ENCODE data around the gene KLHL8. TPM values are rescaled to one million over a fixed set of nuclear protein-coding genes. Genes with fewer than 3 reads are reported as not detected.

KLHL8 gene
- total RNA-seq, 2 donors from 2014 or later = 4.3 to 11.2 TPM

- Mint-ChIP-seq H3K27me3 (ENCODE audit: insufficient read depth) (no peaks in the 10 kb centered on the region), H3K9me3 (no peaks in the 10 kb centered on the region), H3K4me3 (no peak overlapping the region), H3K36me3 (ENCODE audit: low read depth) (peaks cover 74% of the 10 kb centered on the region), H3K27ac (peak overlapping the region; percentile 26), H3K4me1 (peaks cover 28% of the 10 kb centered on the region)
- DNase-seq = no peak
- Histone ChIP-seq H3K36me3 (ENCODE audit: control insufficient read depth, insufficient read depth, low read length) (peaks cover 92% of the 10 kb centered on the region), H3K27ac (ENCODE audit: low read depth, low read length) (no peak overlapping the region), H3K4me3 (ENCODE audit: low read length) (no peak overlapping the region), H3K27me3 (ENCODE audit: control insufficient read depth, insufficient read depth, low read length, poor library complexity, severe bottlenecking) (no peaks in the 10 kb centered on the region), H3K4me1 (ENCODE audit: control insufficient read depth, insufficient read depth, low read length) (no peaks in the 10 kb centered on the region), H3K9ac (ENCODE audit: extremely low read depth, low read length, poor library complexity, severe bottlenecking) (no peak overlapping the region), H3K9me3 (ENCODE audit: control insufficient read depth, low read length) (no peaks in the 10 kb centered on the region)
- no peak for TF ChIP-seq CTCF (conservative IDR thresholded peaks at IDR 0.05)
- WGBS, 2 experiments (ENCODE audit: insufficient coverage in 1 of 2, insufficient read length in 1 of 2) = 90 to 96% methylated on average over 1 to 4 of the region's 4 CpGs
Measured at GRCh38 chr4:87120010-87120409, 100.4 kb downstream of the KLHL8 start.

- Histone ChIP-seq H3K4me1 (ENCODE audit: control insufficient read depth, insufficient read depth, low read length) (no peaks in the 10 kb centered on the region), H3K27ac (ENCODE audit: low read depth, low read length) (no peak overlapping the region), H3K4me3 (ENCODE audit: low read length) (no peak overlapping the region), H3K9ac (ENCODE audit: extremely low read depth, low read length, poor library complexity, severe bottlenecking) (no peak overlapping the region), H3K9me3 (ENCODE audit: control insufficient read depth, low read length) (no peaks in the 10 kb centered on the region), H3K27me3 (ENCODE audit: control insufficient read depth, insufficient read depth, low read length, poor library complexity, severe bottlenecking) (no peaks in the 10 kb centered on the region), H3K36me3 (ENCODE audit: control insufficient read depth, insufficient read depth, low read length) (peaks cover 88% of the 10 kb centered on the region)
- Mint-ChIP-seq H3K27ac (no peak overlapping the region), H3K27me3 (ENCODE audit: insufficient read depth) (no peaks in the 10 kb centered on the region), H3K9me3 (no peaks in the 10 kb centered on the region), H3K4me1 (peaks cover 28% of the 10 kb centered on the region), H3K36me3 (ENCODE audit: low read depth) (peaks cover 75% of the 10 kb centered on the region), H3K4me3 (no peak overlapping the region)
- TF ChIP-seq CTCF (conservative IDR thresholded peaks at IDR 0.05) = no peak
- 91% methylated on average over 2 of the region's 2 CpGs; no CpG with 5 or more reads in 1 of the 2 experiments for WGBS, 2 experiments (ENCODE audit: insufficient coverage in 1 of 2, insufficient read length in 1 of 2)
- DNase-seq = peak; percentile 63
Measured at GRCh38 chr4:87118826-87119225, 101.6 kb downstream of the KLHL8 start.

- Histone ChIP-seq H3K4me1 (ENCODE audit: control insufficient read depth, insufficient read depth, low read length) (no peaks in the 10 kb centered on the region), H3K9me3 (ENCODE audit: control insufficient read depth, low read length) (no peaks in the 10 kb centered on the region), H3K4me3 (ENCODE audit: low read length) (no peak overlapping the region), H3K36me3 (ENCODE audit: control insufficient read depth, insufficient read depth, low read length) (peaks cover 88% of the 10 kb centered on the region), H3K27me3 (ENCODE audit: control insufficient read depth, insufficient read depth, low read length, poor library complexity, severe bottlenecking) (no peaks in the 10 kb centered on the region), H3K27ac (ENCODE audit: low read depth, low read length) (no peak overlapping the region), H3K9ac (ENCODE audit: extremely low read depth, low read length, poor library complexity, severe bottlenecking) (no peak overlapping the region)
- Mint-ChIP-seq H3K27me3 (ENCODE audit: insufficient read depth) (no peaks in the 10 kb centered on the region), H3K4me3 (no peak overlapping the region), H3K9me3 (no peaks in the 10 kb centered on the region), H3K4me1 (peaks cover 28% of the 10 kb centered on the region), H3K27ac (no peak overlapping the region), H3K36me3 (ENCODE audit: low read depth) (peaks cover 78% of the 10 kb centered on the region)
- DNase-seq = no peak
- WGBS, 2 experiments (ENCODE audit: insufficient coverage in 1 of 2, insufficient read length in 1 of 2) = 100% methylated on average over 1 of the region's 1 CpG
- no peak for TF ChIP-seq CTCF (conservative IDR thresholded peaks at IDR 0.05)
Measured at GRCh38 chr4:87118421-87118820, 102.0 kb downstream of the KLHL8 start.
